22Rv1 (cell line): Measurements from ENCODE around the gene LCLAT1.

ENCODE experiments used
- ZFX ChIP-seq: fragments of 450-650 bp; IDR thresholded peaks from 2 replicates; pipeline ENCODE4 v1.6.1; 2017; ENCODE audit warnings: antibody characterized with exemption, borderline replicate concordance
- TF ChIP-seq, protein P1 (sequence below): fragments of 450-650 bp; IDR thresholded peaks from 2 replicates; pipeline ENCODE4 v1.5.1; 2017; ENCODE audit warnings: mild to moderate bottlenecking

DNA sequence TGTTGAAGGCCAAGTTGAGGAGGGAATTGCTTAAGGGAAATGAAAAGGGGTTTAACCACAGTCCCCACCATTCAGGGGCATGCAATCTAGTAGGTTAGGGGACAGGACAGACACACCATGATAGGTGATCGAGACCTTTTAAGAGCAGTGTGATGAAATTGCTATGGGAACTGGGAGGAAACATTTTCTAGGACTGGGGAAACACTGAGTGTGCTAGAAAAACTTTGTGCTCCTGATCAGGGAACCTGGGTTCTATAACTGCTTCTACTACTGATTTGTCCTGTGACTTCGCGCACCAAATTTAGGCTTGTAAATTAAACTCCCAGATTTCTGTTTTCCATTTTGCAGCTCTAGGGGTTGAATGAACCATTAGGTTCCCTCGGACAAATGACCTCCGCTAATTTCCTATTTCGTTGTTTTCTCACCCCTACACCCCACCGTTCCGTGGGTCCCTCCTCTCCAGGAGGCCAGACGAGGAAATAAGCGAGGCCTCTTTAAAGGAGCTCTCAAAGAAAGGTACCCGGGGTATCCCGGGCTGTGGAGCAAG lies 371 bp upstream of the LCLAT1 start:
- TF ChIP-seq, protein P1, sequence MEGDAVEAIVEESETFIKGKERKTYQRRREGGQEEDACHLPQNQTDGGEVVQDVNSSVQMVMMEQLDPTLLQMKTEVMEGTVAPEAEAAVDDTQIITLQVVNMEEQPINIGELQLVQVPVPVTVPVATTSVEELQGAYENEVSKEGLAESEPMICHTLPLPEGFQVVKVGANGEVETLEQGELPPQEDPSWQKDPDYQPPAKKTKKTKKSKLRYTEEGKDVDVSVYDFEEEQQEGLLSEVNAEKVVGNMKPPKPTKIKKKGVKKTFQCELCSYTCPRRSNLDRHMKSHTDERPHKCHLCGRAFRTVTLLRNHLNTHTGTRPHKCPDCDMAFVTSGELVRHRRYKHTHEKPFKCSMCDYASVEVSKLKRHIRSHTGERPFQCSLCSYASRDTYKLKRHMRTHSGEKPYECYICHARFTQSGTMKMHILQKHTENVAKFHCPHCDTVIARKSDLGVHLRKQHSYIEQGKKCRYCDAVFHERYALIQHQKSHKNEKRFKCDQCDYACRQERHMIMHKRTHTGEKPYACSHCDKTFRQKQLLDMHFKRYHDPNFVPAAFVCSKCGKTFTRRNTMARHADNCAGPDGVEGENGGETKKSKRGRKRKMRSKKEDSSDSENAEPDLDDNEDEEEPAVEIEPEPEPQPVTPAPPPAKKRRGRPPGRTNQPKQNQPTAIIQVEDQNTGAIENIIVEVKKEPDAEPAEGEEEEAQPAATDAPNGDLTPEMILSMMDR, result no peak
- TF ChIP-seq ZFX, result no peak
